ENCODE measurements around the gene VSTM4.

The VSTM4 gene

GRCh38 chr10:49089557-49090188 lies 25.6 kb downstream of the VSTM4 start:
- no peak for TF ChIP-seq TEAD4 (IDR thresholded peaks at IDR 0.05)
- TF ChIP-seq CREB1 (IDR thresholded peaks at IDR 0.05; ENCODE audit: low read depth), result no peak
- TF ChIP-seq ZBTB7A (IDR thresholded peaks at IDR 0.05; ENCODE audit: low read depth), result no peak
- no peak for TF ChIP-seq RAD21 (IDR thresholded peaks at IDR 0.05; ENCODE audit: low read depth)
- no peak for TF ChIP-seq TCF12 (IDR thresholded peaks at IDR 0.05; ENCODE audit: low read depth)
- no peak for TF ChIP-seq MAX (IDR thresholded peaks at IDR 0.05)
- no peak for TF ChIP-seq YY1 (IDR thresholded peaks at IDR 0.05; ENCODE audit: low read depth)
- no peak for TF ChIP-seq USF1 (IDR thresholded peaks at IDR 0.05)
- TF ChIP-seq EP300 (IDR thresholded peaks at IDR 0.05; ENCODE audit: borderline replicate concordance), result no peak
- no peak for TF ChIP-seq REST (IDR thresholded peaks at IDR 0.05; ENCODE audit: low read depth)
- TF ChIP-seq CEBPB (IDR thresholded peaks at IDR 0.05), result no peak
- no peak for TF ChIP-seq TAF1 (IDR thresholded peaks at IDR 0.05; ENCODE audit: low read depth)
- no peak for TF ChIP-seq FOXM1 (IDR thresholded peaks at IDR 0.05; ENCODE audit: borderline replicate concordance, low read depth)
- TF ChIP-seq EGR1 (IDR thresholded peaks at IDR 0.05), result no peak

GRCh38 chr10:49089152-49089551 lies 26.2 kb downstream of the VSTM4 start:
- TF ChIP-seq EP300 (IDR thresholded peaks at IDR 0.05; ENCODE audit: borderline replicate concordance), result no peak
- TF ChIP-seq MAX (IDR thresholded peaks at IDR 0.05), result no peak
- TF ChIP-seq TEAD4 (IDR thresholded peaks at IDR 0.05), result no peak
- TF ChIP-seq NFIC (IDR thresholded peaks at IDR 0.05), result no peak
- TF ChIP-seq CEBPB (IDR thresholded peaks at IDR 0.05), result no peak
- no peak for TF ChIP-seq RAD21 (IDR thresholded peaks at IDR 0.05; ENCODE audit: low read depth)
- TF ChIP-seq TAF1 (IDR thresholded peaks at IDR 0.05; ENCODE audit: low read depth), result no peak
- no peak for TF ChIP-seq FOXM1 (IDR thresholded peaks at IDR 0.05; ENCODE audit: borderline replicate concordance, low read depth)
- no peak for TF ChIP-seq ZBTB7A (IDR thresholded peaks at IDR 0.05; ENCODE audit: low read depth)
- no peak for TF ChIP-seq YY1 (IDR thresholded peaks at IDR 0.05; ENCODE audit: low read depth)
- TF ChIP-seq EGR1 (IDR thresholded peaks at IDR 0.05), result no peak
- no peak for TF ChIP-seq USF1 (IDR thresholded peaks at IDR 0.05)
- TF ChIP-seq TCF12 (IDR thresholded peaks at IDR 0.05; ENCODE audit: low read depth), result no peak
- TF ChIP-seq CREB1 (IDR thresholded peaks at IDR 0.05; ENCODE audit: low read depth), result no peak
- TF ChIP-seq REST (IDR thresholded peaks at IDR 0.05; ENCODE audit: low read depth), result no peak

- TF ChIP-seq CEBPB (IDR thresholded peaks at IDR 0.05) (no peak), YY1 (IDR thresholded peaks at IDR 0.05; ENCODE audit: low read depth) (no peak), RAD21 (IDR thresholded peaks at IDR 0.05; ENCODE audit: low read depth) (no peak), MAX (IDR thresholded peaks at IDR 0.05) (no peak), EGR1 (IDR thresholded peaks at IDR 0.05) (no peak), CREB1 (IDR thresholded peaks at IDR 0.05; ENCODE audit: low read depth) (no peak), NFIC (IDR thresholded peaks at IDR 0.05) (no peak), REST (IDR thresholded peaks at IDR 0.05; ENCODE audit: low read depth) (no peak), TAF1 (IDR thresholded peaks at IDR 0.05; ENCODE audit: low read depth) (no peak), USF1 (IDR thresholded peaks at IDR 0.05) (no peak), ZBTB7A (IDR thresholded peaks at IDR 0.05; ENCODE audit: low read depth) (no peak), EP300 (IDR thresholded peaks at IDR 0.05; ENCODE audit: borderline replicate concordance) (no peak), FOXM1 (IDR thresholded peaks at IDR 0.05; ENCODE audit: borderline replicate concordance, low read depth) (no peak)
Measured at GRCh38 chr10:49086889-49087288, 28.4 kb downstream of the VSTM4 start.

All from Ishikawa (cell line).